ENCODE data around the gene NDUFB10. TPM values are rescaled to one million over a fixed set of nuclear protein-coding genes. Genes with fewer than 3 reads are reported as not detected.

NDUFB10 gene
- total RNA-seq, 1 experiment from 2014 or later, result 202 TPM

DNA sequence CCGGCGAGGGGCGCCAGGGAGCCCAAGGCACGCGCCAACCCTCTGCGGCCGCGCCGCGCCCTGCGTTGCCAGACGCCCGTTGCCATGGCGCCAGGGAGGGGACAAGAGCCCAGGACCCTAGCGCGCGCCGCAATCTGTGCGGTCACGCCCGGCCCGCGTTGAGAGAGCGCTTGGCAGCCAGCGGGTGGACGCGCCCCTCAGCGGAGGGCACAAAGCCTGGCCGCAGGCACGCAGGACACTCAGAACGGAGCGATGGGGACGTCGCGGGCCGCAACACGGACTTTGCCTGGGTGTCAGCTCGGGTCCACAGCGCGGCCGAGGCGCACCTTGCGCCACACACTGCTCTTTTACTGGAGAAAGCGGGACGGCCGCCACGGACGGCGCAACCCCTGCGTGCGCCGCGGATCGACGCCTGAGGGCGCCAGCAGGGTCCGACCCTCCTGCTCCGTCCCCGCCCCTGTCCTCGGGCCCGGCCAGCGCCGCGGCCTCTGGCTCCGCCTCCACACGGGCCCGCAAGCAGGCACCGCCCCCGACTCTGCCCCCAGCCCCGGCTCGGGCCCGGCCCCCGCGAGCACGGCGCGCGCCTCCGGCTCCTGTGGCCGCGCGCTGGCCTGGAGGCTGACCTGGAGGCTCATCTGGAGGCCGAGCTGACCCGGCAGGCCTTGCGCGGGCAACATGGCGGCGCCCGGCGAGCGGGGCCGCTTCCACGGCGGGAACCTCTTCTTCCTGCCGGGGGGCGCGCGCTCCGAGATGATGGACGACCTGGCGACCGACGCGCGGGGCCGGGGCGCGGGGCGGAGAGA, 24.4 kb downstream of the NDUFB10 start, which contains the start of gene GFER:
TSS of gene GFER (plus strand) at position 650 of the 803 bp plus-strand sequence. CDS start at position 676, 26 bp downstream.
- H3K4me3 Mint-ChIP-seq (ENCODE audit: unreplicated experiment), result peak within 1 kb of the TSS; percentile 76
- BruUV-seq (replicated peaks), result no TSS peak
- no peak within 1 kb of the TSS for H3K27ac Mint-ChIP-seq (ENCODE audit: low read depth, unreplicated experiment)
- intact Hi-C loops (cut with micrococcal nuclease), result no loop called here
- DNase-seq (ENCODE audit: unreplicated experiment), result peak; percentile 82
- peaks cover 10% of the 10 kb centered on the region for H3K4me1 Mint-ChIP-seq (ENCODE audit: insufficient read depth, unreplicated experiment)
- ChIA-PET CTCF (interaction anchor here (0.6 to 1.0 kb wide), 2 partner anchors 47 to 156 kb away, joined by 3 to 4 read pairs; no protein-coding TSS in a partner anchor), POLR2A (interaction anchor here (0.7 to 5.7 kb wide), 16 partner anchors 10 to 255 kb away, joined by 3 to 59 read pairs (median 4); partner anchors contain the start of genes RPS2, TBL3, TRAF7 and ZNF598)
- peaks cover 41% of the 10 kb centered on the region for H3K36me3 Mint-ChIP-seq (ENCODE audit: insufficient read depth, unreplicated experiment)
- TF ChIP-seq, protein P1, sequence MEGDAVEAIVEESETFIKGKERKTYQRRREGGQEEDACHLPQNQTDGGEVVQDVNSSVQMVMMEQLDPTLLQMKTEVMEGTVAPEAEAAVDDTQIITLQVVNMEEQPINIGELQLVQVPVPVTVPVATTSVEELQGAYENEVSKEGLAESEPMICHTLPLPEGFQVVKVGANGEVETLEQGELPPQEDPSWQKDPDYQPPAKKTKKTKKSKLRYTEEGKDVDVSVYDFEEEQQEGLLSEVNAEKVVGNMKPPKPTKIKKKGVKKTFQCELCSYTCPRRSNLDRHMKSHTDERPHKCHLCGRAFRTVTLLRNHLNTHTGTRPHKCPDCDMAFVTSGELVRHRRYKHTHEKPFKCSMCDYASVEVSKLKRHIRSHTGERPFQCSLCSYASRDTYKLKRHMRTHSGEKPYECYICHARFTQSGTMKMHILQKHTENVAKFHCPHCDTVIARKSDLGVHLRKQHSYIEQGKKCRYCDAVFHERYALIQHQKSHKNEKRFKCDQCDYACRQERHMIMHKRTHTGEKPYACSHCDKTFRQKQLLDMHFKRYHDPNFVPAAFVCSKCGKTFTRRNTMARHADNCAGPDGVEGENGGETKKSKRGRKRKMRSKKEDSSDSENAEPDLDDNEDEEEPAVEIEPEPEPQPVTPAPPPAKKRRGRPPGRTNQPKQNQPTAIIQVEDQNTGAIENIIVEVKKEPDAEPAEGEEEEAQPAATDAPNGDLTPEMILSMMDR (IDR thresholded peaks at IDR 0.05; ENCODE audit: unreplicated experiment), result no peak
- no peaks in the 10 kb centered on the region for H3K9me3 Mint-ChIP-seq (ENCODE audit: unreplicated experiment)
- H3K27me3 Mint-ChIP-seq (ENCODE audit: insufficient read depth, unreplicated experiment), result no peaks in the 10 kb centered on the region

GRCh38 chr16:1984347-1985225, 25.2 kb downstream of the NDUFB10 start:
- DNase-seq (ENCODE audit: unreplicated experiment), result no peak
- POLR2A ChIA-PET, result interaction anchor here (0.6 to 5.7 kb wide), 20 partner anchors 9 to 254 kb away, joined by 3 to 59 read pairs (median 4); partner anchors contain the start of genes NUBP2, RPS2, TBL3 and TRAF7
- TSS peak; percentile 25 for BruUV-seq (replicated peaks)
- CTCF ChIA-PET, result interaction anchor here (1.0 kb wide), 1 partner anchor 155 kb away, joined by 4 read pairs; no protein-coding TSS in a partner anchor
- H3K36me3 Mint-ChIP-seq (ENCODE audit: insufficient read depth, unreplicated experiment), result peaks cover 39% of the 10 kb centered on the region
- no peaks in the 10 kb centered on the region for H3K9me3 Mint-ChIP-seq (ENCODE audit: unreplicated experiment)
- peak overlapping the region; percentile 76 for H3K4me3 Mint-ChIP-seq (ENCODE audit: unreplicated experiment)
- no peak overlapping the region for H3K27ac Mint-ChIP-seq (ENCODE audit: low read depth, unreplicated experiment)
- peaks cover 11% of the 10 kb centered on the region for H3K4me1 Mint-ChIP-seq (ENCODE audit: insufficient read depth, unreplicated experiment)
- intact Hi-C loops (cut with micrococcal nuclease), result no loop called here
- TF ChIP-seq, protein P1 (IDR thresholded peaks at IDR 0.05; ENCODE audit: unreplicated experiment), result no peak
- H3K27me3 Mint-ChIP-seq (ENCODE audit: insufficient read depth, unreplicated experiment), result no peaks in the 10 kb centered on the region

GRCh38 chr16:1985466-1986150, 26.3 kb downstream of the NDUFB10 start:
- Mint-ChIP-seq H3K36me3 (ENCODE audit: insufficient read depth, unreplicated experiment) (peaks cover 34% of the 10 kb centered on the region), H3K9me3 (ENCODE audit: unreplicated experiment) (no peaks in the 10 kb centered on the region), H3K27me3 (ENCODE audit: insufficient read depth, unreplicated experiment) (no peaks in the 10 kb centered on the region), H3K4me1 (ENCODE audit: insufficient read depth, unreplicated experiment) (peaks cover 11% of the 10 kb centered on the region), H3K4me3 (ENCODE audit: unreplicated experiment) (peak overlapping the region; percentile 76), H3K27ac (ENCODE audit: low read depth, unreplicated experiment) (no peak overlapping the region)
- ChIA-PET CTCF (interaction anchor here (0.6 to 1.1 kb wide), 4 partner anchors 39 to 155 kb away, joined by 3 to 5 read pairs (median 4); no protein-coding TSS in a partner anchor), POLR2A (interaction anchor here (0.5 to 5.7 kb wide), 13 partner anchors 10 to 203 kb away, joined by 3 to 59 read pairs (median 6); partner anchors contain the start of genes NPW, NUBP2, RPS2 and TBL3)
- intact Hi-C loops (cut with micrococcal nuclease), result no loop called here
- BruUV-seq (replicated peaks), result no TSS peak
- no peak for DNase-seq (ENCODE audit: unreplicated experiment)
- TF ChIP-seq, protein P1 (IDR thresholded peaks at IDR 0.05; ENCODE audit: unreplicated experiment), result no peak

All from MCF 10A (cell line).